ENCODE results near the gene EML1.

Gene EML1

DNA sequence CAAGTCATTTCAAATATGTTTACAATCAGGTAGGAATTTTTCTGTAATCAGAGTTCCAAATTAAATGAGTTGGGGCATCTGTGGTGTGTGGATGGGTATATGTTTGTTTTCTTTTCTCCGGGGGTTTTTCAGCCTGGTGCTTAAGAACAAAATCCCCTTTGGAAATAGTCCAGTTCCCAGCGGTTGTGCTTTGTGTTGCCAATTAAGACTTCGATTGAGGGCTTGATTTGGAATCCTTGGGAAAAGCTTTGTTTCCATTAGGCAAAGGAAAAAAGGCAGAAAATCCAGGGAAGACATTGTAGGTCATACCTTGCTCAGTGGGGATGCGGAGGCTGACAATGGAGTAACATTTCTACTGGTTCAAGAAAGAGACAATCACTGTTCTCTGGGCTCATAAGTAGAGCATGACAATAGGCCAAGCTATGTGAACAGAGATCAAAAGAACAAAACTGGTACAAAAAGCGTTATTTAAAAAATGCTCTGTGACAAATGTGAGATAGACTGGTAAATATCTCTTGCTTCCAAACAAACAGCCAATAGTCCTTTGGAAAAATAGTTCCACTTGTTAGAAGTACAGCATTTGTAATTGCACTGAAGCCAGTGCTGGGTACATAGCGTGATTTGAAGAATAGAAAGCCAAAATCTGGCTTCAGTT lies 79.7 kb downstream of the EML1 start:
- peak; percentile 32 for DNase-seq (ENCODE audit: low read depth)

DNA sequence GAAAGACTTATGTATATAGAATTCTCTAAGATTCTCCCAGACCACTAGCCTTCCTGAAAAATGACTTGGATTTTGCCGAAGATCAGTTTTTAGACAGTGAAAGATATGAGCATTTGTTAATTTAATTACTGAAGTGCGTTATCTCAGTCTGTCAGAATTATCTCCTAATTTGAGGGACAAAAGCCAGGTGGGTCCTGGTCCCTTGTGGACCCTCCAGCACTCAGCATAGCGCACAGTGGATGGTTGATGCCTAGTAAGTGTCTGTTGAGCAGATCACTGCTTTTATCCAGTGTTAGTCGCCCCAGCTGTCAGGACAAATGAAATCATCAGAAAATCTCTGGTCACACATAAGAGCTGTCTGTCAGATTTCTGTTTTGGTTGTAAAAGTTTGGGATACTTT lies 80.4 kb downstream of the EML1 start:
- DNase-seq (ENCODE audit: low read depth) = no peak

DNA sequence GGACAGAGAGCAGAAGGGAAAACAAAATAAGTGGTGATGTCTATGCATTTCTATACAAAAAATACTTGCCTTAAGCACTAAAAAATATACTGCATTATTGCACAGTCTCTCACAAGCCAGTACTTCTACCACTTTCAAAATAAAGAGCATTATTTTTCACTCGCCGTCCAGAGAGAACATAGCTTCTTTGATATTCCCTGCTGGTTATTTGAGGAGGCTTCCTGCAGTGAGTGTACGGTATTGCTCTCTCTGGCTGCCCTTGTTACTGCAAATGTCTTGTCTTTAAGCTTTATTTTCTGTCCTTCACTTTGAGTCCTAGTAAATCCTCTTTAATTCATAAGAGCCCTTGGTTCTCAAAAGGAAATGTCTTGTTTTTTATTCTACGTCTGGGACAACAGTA lies 81.1 kb downstream of the EML1 start:
- no peak for DNase-seq (ENCODE audit: low read depth)

DNA sequence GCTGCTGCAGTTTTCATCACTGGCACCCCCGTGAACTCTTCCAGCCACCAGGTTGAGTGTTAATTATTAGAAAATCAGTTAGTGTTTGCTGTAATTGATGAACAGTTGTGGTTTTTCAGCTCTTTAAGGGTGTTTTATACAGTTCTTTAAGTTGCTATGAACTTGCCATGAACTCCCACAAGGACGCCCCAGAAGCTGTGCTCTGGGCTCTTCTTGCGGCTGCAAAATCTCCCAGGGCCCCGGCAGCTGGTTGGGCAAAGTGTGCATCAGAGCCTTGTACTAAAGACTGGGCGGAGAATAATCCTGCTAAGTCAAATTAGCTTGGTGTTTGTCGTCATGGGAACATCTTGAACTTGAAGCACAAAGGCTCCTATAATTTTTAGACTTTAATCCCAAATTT lies 82.2 kb downstream of the EML1 start:
- no peak for DNase-seq (ENCODE audit: low read depth)

DNA sequence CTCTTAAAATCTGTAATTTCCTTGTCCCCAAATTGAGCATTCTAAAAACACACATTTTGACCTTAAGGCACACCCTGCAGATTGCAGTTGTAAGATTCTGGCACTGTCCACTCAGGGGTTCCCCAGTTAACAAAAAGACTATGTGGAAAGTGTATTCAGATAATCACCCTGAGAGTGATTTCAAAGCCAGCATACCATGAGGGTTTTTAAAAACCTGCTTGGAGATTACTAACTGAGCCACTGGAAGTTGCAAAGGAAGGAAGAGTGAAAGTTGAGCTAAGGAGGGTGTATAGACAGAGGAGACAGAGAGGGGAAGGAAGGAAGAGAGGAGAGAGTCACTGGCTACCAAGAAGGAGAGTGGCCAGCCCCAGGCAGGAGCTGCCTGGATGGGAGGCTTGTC lies 82.6 kb downstream of the EML1 start:
- DNase-seq (ENCODE audit: low read depth) = no peak

DNA sequence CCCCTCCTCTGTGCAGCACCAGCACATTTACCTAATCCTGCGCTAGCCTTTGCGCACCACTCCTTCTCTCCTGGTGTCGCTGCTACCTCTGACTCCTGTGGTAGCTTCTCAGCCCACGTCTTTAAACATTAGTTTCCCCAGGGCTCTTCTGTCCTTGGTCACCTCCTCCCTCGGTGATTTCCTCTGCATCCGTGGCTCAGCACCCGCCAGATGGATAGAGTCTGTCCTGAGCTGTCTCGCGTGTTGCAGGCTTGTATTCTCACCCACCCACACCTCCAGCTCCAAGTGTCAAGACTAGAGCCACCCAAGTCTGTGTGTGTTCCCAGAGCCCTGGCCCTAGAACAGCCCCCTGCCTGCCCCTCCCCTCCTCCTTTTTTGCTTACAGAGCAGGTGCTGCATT lies 83.2 kb downstream of the EML1 start:
- no peak for DNase-seq (ENCODE audit: low read depth)

DNA sequence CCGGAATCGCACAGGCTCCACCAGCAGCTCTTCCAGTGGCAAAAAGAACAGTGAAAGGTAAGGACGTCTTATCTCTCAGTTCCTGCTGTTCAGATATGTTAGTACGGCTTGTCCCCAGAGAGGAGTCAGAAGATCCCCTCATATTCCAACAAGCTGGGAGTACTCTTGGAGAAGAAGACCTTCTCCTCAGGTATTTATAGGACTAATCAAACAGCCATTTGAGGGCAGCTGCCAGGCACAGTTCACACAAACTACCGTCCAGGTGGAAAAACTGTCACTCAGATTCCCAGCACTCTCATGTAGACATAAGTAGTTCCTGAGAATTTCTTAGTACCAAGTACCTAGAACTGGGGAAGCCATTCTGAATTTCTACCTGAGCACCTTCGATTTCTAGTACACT lies 85.3 kb downstream of the EML1 start:
- no peak for DNase-seq (ENCODE audit: low read depth)

DNA sequence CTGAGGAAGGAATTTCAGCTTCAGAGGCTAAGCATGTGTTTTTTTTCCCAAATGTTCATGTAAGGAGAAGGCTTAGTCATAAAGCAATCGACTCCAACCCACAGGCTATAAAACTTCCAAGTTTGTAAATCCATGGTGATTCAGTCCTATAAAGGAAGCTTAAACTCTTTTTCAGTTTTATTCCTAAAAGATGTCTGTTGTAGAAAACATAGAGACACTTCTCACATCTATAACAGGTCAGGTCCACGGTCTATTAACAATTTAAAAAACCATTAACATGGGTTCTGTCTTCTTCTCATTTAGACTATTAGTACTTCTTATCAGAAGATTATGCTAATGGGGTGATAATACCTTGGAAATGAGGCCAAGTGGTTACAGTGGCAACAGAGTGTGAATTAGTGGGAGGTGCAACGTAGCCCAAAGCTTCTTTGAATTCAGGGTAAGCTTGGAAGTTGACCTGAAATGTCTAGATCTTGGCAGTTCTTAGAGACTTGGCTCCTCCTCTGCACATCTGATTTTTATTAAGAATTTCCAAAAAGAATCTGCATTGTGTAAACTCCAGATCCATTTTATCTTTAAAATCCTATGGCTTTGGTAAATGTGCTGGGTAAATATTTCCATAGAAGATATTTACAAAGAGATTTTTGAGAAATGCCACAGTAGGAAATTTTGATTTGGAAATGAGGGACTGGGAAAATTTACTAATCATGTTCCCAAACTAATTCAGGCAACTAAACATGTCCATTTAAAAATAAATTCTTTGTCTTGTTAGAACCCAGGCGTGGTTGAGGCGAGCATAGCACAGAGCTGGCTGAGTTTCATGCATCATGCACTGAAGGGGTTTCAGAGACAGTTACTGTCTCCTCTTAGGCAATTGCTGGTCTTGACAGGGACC lies 86.4 kb downstream of the EML1 start:
- peak; percentile 90 for DNase-seq (ENCODE audit: low read depth)

DNA sequence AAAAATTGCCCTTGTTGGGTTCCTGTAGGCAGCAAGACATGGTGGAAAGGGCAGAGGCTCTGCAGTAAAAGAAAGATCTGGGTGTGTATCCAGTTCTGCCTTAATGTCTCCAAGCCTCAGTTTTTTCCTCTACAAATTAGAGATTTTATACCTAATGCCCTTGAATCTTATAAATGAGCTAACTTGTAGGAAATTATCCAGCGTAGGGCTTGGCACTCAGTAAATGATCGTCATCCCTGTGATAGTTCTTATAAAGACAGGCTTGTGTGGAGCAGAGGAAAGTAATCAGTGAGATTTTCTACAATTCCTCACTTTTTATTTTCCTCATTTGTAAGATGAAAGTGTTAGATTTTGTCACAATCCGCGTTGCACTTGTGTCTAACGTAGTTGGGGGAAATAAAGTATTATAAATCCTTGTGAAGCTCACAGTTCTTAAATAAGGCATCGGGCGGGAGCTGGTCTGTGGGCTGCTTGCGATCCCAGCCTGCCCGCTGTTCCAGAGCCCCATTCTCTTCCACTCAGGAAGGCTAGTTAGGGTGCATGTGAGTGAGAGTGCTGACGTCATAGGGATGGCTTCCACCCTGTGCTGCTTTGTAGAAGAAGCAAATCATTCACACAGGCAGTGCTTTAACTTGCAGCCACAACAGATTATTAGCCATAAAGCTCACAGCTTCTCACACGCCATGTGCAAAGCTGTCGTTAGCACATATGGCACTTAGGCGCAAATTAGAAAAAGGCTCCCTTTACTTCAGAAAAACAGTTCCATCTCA lies 87.6 kb downstream of the EML1 start:
- DNase-seq (ENCODE audit: low read depth) = peak; percentile 14

DNA sequence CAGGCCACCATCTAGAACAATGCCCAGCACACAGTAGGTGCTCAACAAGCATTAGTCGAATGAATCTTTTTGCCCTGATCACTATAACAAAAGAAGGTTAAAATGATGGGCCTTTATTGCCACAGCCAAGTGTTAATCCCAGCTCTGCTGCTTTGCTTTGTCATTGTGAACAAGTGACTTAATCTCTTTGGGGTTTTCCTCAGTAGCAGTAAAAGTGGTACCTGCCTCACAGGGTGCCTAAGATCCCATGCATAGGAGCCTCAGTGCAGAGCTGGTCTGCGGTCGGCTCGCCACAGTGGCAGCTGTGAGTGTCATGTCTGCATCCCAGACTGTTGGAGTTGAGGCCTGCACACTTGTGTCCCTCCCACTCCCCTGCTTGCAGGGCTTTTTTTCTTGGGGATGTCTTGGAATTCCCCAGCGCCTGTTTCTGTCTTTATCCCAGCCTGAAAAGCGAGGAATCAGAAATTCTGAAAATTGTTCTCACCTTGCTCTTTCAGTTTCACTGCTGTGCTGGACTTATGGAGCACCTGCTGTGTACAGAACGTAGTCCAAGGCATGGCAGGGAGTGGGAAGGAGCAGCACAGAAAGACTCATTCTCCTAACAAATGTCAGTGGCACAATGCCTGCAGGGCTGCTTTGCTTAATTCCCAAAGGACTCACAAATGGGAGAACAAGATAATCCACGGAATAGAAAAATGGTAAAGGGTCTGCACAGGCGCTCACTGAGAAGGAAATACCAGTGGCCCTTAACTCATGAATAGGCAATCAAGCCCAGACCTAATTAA lies 90.8 kb downstream of the EML1 start:
- no peak for DNase-seq (ENCODE audit: low read depth)

DNA sequence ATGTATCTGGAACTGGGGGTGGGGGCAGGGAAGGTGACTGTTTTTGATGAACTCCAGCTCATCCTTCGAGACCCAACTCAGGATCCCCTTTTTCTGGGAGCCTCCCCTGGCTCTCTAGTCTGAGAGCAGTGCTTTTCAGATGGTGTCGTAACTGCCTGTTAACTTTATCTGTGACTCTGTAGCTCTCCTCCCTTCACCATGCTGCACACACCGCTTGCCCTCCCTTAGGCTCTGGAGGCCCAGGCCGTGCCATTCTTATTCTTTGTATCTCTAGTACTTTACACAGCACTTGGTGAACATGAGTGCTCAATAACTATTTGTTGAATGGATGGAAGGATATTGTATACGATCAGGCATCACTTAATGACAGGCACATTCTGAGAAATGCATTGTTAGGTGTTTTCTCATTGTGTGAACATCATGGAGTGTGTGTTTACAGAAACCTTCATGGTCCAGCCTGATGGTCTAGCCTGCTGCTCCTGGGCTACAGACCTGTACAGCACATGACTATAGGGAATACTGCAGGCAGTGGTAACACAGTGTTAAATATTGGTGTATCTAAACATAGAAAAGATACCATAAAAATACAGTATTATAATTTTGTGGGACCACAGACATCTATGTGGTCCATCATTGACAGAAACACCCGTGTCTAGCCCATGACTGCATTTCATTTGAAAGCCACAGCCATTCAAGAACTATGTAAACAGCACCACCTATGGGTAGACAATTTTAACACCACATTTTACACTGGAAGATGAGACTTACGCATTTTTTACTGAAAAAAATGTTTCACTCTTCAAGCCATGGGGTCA lies 91.8 kb downstream of the EML1 start:
- DNase-seq (ENCODE audit: low read depth) = peak; percentile 74

DNA sequence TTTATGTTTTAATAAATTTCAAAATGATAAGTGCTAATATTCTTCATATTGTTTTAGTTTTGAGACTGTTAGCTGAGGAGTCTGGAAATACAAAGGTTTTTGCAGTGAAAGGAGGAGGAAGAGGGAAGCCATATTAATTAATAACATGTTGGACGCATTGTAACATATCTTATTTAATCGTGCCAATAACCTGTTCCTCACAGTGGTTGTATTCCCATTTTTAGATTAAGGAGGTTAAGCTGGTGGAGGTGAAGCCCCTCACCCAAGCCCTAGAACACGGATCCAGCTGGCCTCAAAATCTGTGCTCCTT lies 92.4 kb downstream of the EML1 start:
- no peak for DNase-seq (ENCODE audit: low read depth)

DNA sequence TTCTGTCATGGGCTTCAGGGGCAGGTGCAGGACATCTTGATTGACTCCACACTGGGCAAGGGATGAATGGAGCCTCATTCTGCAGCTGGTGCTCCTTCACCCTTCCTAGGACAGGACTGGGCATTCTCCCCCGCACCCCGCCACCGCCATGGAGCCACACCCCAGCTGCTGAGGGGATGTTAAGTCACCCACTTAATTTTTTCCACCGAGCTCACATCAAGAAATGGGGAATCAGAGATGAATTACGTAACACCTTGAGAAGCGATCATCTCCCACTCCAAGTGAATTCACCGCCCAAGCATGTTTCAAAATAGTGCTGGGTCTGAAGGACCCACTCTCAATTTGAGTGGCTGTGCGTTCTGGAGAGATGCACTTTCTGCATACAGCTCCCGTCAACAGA lies 94.2 kb downstream of the EML1 start:
- DNase-seq (ENCODE audit: low read depth) = no peak

DNA sequence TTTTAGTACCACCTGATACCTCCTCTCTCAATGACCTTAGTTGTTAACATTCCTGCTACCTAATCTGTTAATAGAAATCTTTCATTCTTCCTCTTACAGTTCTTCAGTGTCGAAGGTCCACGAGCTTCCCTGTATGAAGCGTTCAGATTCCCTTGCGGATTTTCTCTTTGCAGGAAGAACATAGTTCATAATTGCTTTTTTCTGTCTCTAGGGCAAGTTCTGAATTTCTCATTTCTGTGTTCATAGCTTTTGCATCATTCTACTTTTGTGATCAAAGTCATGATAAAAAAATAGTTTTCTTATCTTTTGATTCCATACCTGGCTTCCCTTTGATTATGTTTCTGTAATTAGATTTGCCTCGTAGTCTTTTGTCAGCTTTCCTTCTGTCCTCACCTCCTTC lies 94.9 kb downstream of the EML1 start:
- no peak for DNase-seq (ENCODE audit: low read depth)

DNA sequence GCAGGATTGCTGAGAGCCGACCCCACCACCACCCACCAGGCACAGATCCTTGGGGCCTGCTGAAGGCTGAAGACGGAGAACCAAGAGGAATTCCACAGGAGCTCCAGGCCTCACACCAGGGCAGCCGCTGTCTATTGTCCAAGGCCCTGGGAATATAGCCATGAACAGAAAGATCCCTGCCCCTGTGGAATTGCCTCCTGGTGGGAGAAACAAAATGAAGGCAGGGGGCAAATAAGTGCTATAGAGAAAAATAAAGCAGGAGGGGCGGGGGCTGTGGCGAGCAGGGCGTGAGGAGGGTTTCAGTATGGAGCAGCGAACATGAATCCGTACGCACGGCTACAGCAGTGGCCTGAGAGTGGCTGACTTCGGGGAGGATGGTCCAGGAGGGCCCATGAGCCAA lies 96.1 kb downstream of the EML1 start:
- DNase-seq (ENCODE audit: low read depth) = no peak

DNA sequence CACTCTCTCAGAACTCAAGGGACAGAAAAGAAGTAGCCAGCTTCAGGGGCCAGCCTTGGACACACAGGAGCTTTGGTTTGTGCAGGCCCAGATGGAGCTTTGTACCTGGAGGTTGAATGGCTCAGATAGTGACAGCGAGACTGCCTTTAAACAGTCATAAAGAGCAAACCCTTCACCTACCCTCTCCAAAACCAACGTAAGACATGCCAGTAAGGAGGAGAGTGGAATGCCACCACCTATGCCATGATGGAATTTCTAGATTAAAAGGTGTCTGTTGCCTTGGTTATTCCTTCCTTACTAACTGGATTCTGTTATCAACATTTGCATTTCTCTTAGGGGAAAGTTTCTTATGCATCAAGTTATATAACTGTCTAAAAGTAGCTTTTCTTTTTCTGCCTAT lies 98.1 kb downstream of the EML1 start:
- no peak for DNase-seq (ENCODE audit: low read depth)

DNA sequence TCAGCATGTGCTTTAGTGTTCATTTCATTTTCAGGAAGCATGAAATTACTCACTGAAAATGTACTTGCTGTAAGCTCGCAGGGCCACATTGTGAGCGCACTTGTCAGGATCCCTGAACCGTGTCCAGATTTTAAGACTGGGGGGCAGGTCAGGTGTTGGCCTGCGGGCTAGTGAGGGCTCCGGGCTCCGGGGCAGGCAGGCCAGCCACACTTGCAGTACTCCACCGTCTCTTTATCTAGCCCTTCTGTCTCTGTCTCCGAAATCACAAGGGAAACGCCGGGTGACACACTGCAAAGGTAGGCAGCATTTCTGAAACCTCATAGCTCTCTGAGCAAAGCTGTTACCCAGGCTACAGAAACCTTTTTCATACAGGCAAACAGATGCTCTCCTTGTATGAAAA lies 98.7 kb downstream of the EML1 start:
- no peak for DNase-seq (ENCODE audit: low read depth)

DNA sequence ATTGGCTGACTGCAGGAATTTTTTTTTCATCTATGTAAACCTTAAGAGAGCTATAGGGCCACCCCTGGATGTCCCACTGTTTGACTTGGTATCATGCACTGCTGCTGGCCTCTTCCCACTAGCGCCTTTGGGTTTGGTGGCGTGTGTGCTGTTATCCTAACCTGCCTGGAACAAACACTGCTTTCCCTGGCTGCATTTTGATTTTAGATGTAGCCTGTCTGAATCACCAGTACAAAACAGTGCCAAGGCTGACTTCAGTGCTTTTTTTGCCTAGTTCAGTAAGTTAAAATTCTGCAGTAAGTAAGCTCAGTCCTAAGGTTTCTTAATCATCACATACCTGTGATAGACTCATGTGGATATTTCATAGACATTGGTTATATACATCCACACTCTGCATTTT lies 99.2 kb downstream of the EML1 start:
- no peak for DNase-seq (ENCODE audit: low read depth)

DNA sequence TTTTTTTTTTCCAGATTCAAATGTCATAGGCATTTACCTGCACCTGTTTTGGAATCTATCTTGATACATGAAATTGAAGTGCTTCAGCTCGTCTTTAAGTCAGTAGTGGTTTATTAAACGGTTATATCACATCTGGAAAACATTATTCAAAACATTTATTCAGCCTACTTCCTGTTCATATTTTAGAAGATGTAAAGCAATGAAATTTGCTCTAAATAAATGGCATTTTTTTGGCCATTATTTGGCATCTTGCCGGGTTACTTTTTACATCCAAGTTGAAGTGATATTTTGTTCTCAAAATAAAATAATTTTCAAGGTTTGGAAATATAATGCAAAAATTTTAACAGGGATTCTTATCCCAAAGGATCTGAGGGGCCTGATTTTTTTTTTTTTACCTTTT lies 103.1 kb downstream of the EML1 start:
- DNase-seq (ENCODE audit: low read depth) = no peak

DNA sequence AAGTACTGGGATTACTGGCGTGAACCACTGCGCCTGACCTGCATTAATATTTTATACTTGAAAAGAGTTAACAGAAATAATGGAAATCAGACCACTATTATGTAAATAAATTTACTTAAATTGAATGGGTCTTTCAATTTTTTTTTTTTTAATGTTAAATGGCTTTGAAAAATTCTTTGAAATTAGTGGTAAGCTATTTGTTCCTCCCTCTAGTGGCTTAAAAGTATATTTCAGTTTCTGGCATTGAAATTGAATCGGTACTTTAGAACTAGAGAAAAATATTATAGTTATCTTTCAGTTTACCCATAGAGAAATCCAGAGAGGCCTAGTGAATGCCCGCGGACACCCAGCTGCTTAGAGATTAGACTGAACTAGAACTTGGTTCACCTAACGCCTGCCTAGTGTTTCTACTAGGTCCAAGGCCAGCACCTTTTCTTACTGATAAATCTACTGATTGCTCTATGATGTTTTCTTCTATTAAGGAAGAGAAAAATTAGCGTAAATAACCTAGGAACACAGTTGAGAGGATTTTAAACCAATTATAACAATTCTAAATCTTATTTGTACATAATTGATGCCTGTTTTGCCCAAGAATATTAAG lies 106.5 kb downstream of the EML1 start:
- peak; percentile 38 for DNase-seq (ENCODE audit: low read depth)

DNA sequence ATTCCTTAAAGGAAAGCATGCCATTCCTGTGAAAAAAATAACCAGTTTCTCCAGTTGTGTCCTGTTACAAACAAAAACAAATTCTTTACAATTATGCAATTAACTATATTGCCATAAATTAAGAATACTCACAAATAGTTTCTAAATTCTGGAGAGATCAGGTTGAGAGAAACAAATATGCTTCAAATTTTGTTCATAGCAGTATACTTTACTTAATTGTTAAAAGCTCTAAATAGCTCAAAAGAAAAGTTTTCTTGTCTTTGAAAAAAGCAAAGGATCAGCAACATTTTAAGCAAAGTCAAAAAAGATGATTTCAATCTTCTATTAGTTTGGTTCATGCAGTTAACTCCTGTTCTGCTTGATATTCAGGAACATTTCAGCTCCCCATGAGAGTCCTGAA lies 109.7 kb downstream of the EML1 start:
- no peak for DNase-seq (ENCODE audit: low read depth)

Data from EH (cell line).